ENCODE data around the gene BCL2L11. TPM values are rescaled to one million over a fixed set of nuclear protein-coding genes. Genes with fewer than 3 reads are reported as not detected.
A peak's percentile ranks its signal among the peaks of the same experiment; 100 is the strongest.

BCL2L11 gene
- total and polyA plus RNA-seq, 2 donors (not counting 3 experiments of a cell fraction or from before 2014, with no cell fraction given): 12.9 to 26.6 TPM

GRCh38 chr2:111156529-111156928, 35.8 kb downstream of the BCL2L11 start:
- DNase-seq (ENCODE audit: low read depth, low spot score) (no peak), FAIRE-seq (peak; percentile 40)
- Histone ChIP-seq H2AFZ (ENCODE audit: low read depth, low read length) (no peak overlapping the region), H3K27ac (ENCODE audit: insufficient read depth, low read depth, low read length) (no peak overlapping the region), H4K20me1 (replicated peaks; ENCODE audit: control insufficient read depth, extremely low read depth, insufficient read depth, low read length) (no peaks in the 10 kb centered on the region), H3K4me1 (ENCODE audit: control insufficient read depth, extremely low read depth, insufficient read depth, low read length) (peaks cover 10% of the 10 kb centered on the region), H3K9me1 (replicated peaks; ENCODE audit: control insufficient read depth, extremely low read depth, insufficient read depth, low read length) (no peaks in the 10 kb centered on the region), H3K4me2 (ENCODE audit: insufficient read depth, low read length) (no peak overlapping the region), H3K27me3 (ENCODE audit: control insufficient read depth in 2 of 2, insufficient read depth in 2 of 2, low read length in 2 of 2) (peaks cover 6 to 28% of the 10 kb centered on the region in 2 experiments), H3K9me3 (replicated peaks; ENCODE audit: control insufficient read depth, insufficient read depth, low read length) (no peaks in the 10 kb centered on the region), H3K9ac (replicated peaks; ENCODE audit: extremely low read depth, insufficient read depth, low read length) (no peak overlapping the region), H3K36me3 (ENCODE audit: control insufficient read depth in 2 of 2, extremely low read depth in 1 of 2, insufficient read depth in 2 of 2, low read length in 2 of 2) (peaks cover 0 to 28% of the 10 kb centered on the region in 2 experiments), H3K4me3 (replicated peaks in 1 of 3; ENCODE audit: insufficient read depth in 1 of 3, low read depth in 1 of 3, low read length in 3 of 3) (no peak overlapping the region), H3K79me2 (ENCODE audit: control insufficient read depth, insufficient read depth, low read length) (no peaks in the 10 kb centered on the region)
- dilution Hi-C loops (cut with MboI; ENCODE audit: extremely low pct_ligation_motif_present, low sequenced_read_pairs) (no loop called here), intact Hi-C loops (cut with micrococcal nuclease) (no loop called here)
- no peak for TF ChIP-seq POLR2AphosphoS5 (IDR thresholded peaks at IDR 0.05; ENCODE audit: insufficient read depth, low read depth, low read length)
- TF ChIP-seq GATA2 (IDR thresholded peaks at IDR 0.05; ENCODE audit: insufficient read depth, insufficient read length, low read depth, low read length): no peak
- TF ChIP-seq, protein P1, sequence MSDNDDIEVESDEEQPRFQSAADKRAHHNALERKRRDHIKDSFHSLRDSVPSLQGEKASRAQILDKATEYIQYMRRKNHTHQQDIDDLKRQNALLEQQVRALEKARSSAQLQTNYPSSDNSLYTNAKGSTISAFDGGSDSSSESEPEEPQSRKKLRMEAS (IDR thresholded peaks at IDR 0.05; ENCODE audit: insufficient read depth, insufficient read length): no peak
- no peak for TF ChIP-seq CTCF (IDR thresholded peaks at IDR 0.05; ENCODE audit: extremely low read depth in 1 of 2, insufficient read depth in 1 of 2, low read depth in 1 of 2, low read length in 2 of 2)
- TF ChIP-seq JUN (IDR thresholded peaks at IDR 0.05; ENCODE audit: borderline replicate concordance, insufficient read depth, insufficient read length, low read depth): no peak
- no peak for TF ChIP-seq FOS (IDR thresholded peaks at IDR 0.05; ENCODE audit: borderline replicate concordance, insufficient read depth, low read length)
- TF ChIP-seq EZH2 (IDR thresholded peaks at IDR 0.05; ENCODE audit: borderline replicate concordance, low read depth, low read length, severe bottlenecking): no peak
- TF ChIP-seq MYC (IDR thresholded peaks at IDR 0.05; ENCODE audit: low read depth, low read length): no peak
- TF ChIP-seq POLR2A (IDR thresholded peaks at IDR 0.05; ENCODE audit: low read depth, low read length): no peak
- POLR2A ChIA-PET: no interaction called here
- no TSS peak for BruUV-seq (replicated peaks)
- CTCF ChIA-PET: no interaction called here
